Hematopoietic multipotent progenitor cell treated with erythropoietin and hydrocortisone succinate and interleukin-3 and kit ligand, for 15 days (in vitro differentiated cells): ENCODE results near the gene PDE2A.

Experiments used
- DNase-seq: peaks from one replicate; pipeline ENCODE4 v3.0.0-alpha.2; 2015; ENCODE audit warnings: low spot score

Gene PDE2A

GRCh38 chr11:72588421-72589410 lies 85.5 kb downstream of the PDE2A start:
- no peak for DNase-seq

DNA sequence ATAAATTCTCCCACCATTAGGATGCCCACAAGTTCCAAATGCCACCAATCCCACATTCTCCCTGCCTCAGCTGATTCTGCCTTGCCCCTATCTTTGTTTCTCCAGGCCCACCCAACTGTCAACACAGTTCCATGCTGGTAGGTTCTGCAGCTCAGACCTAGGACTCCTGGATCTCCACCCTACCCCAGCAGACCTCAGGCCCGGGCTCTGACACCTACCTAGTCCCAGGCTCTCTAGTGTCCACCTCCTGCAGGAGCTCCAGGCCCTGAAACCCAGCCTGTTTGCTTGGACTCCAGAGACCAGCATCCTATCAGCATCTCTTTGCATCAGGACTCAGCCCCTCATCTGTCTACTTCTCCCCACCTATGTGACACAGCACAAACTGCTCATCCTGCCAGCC lies 86.5 kb downstream of the PDE2A start:
- DNase-seq: no peak

DNA sequence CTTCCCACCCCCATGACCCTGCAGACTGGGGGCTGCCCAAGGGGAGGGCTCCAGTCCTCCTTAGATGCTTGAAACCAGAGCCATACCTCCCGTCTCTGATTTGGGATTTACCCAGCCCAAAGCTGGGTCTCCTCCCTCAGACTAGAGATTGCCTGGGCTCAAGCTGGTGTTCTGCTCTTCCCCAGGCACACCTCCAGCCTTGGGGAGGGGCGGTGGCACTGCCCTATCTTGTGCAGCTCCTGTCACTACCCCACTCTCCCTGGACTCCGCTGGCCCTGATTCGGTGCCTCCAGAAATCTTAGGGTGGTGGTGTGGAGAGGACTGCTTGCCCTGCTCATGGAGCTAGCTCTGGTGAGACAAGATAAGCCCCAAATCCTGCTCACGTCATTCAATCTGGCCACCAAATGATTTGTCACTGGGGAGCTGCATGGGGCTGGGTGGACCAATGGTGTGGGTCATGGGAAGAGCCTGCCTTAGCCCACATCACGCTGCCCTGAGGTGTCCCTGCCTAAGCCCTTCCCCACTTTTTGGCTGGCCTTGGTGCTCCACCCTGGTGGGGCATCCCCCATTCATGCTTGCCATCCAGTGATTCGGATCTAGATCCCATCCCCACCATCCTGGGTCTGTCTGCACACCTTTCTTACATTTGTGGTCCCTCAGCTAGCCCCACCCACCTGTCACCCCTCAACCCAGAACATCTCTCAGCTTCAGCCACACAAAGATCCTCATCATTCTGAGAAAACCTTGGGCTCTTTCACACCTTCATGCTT lies 87.7 kb downstream of the PDE2A start:
- DNase-seq: peak; percentile 26

DNA sequence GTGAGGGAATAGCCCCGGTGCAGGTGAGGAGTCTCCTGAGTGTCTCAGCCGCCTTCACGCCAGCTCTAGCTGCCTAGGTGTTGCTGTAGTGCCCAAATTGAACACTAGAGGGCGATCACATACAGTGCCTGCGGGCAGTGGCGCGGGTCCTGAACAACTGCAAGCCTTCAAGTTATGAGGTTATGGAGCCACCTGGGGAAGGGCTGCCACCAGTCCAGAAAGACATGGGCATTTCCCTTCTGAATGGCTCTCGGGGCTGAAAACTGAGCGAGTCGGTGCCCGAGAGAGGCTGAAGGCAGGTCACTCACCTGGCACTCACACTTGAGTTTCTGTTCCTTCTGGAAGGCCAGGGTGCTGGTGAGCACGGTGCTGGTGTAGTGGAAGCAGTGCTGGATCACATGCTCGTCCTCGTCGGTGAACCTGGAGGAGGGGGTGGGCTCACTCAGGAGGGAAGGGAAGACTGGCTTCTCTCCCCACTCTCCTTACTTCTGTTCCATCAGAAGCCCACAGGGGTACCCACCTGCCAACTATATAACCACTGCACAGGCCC lies 88.4 kb downstream of the PDE2A start:
- peak; percentile 71 for DNase-seq

DNA sequence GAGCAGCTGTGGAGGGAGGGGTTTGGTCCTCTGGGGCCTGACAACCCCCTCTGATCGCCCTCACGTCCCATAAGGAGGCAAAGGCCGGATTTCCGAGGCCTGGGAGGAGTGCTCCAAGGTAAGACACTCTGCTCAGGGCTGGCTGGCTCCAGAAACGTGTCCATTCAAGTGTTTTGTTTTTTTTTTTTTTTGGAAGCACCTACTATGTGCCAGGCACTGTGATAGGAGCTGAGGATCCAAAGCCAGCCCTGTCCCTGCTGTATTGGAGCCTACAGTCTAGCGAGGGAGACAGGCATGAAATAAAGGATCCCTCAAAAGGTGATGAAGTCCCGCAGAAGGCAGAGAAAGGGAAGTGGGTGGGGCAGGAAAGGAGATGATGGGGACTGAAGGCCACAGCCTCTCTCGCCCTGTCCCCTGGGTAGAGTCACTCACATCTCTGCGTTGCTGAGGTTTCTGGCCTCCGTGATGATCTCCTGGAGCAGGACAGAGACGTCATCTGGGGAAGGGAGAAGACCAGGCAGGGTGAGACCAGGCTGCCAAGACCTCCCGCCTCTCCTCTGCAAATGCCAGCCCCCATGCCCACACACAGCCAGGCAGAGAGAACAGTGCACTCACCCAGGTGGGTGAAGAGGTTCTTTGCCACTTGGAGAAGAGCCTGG lies 89.2 kb downstream of the PDE2A start:
- DNase-seq: no peak

DNA sequence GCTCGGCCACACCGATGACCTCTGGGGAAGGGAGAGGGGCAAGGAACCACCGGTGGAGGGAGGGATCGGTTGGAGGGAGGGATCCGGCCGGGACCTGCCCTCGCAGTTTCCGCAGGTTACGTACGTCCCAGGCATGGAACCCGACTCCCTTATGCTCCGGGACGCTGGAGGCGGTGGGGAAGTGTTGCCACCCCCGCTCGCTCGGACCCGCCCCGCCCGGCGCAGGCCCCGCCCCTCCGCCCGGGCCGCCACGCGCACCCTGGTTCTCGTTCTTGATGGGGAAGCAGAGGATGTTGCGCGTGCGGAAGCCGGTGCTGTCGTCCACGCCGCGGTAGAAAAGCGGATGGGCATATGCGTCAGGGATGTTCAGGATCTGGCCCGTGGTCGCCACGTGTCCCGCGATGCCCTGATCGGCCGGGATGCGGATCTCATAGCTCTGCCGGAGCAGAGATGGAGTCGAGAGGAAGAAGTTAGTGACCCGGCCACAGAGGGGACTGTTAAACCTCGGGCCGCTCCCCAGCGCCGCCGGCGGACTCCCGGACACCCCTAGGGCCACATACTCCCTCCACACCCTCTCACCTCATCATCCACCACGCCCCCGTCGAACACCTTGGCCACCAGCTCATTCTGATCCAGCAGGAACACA lies 89.8 kb downstream of the PDE2A start:
- no peak for DNase-seq

DNA sequence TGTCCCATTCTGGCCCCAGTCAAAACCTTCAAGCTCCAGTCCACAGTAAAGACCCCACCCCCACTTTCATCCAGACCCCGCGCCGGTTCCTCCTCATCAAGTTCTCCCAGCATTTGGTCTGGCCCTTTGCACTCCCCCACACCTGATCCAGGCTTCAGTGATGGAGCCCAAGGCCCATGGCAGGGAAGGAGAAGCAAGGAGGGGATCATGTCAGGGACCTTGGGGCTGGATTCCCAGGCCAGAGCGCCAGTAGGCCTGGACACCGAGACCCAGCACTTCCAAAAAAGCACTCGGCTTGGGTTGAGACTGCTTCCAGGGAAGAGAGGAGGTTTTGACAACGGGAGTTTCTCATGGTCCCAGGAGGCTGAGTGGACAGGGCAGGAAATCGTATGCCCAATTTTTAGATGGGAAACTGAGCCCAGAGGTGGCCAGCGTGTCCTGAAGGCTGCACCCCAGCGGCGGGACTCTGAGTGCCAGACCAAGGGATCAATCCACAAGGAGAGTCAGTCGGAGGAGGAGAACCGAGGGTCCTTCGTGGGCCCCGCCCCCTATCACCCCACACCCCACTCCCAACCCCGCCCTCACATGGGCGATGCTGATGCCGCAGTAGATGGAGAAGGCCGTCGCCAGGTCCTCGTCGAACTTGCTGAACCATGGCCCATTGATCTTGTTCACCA lies 90.5 kb downstream of the PDE2A start:
- no peak for DNase-seq

GRCh38 chr11:72583177-72583553 lies 91.1 kb downstream of the PDE2A start:
- no peak for DNase-seq

- no peak for DNase-seq
Observed at GRCh38 chr11:72582206-72583176, 91.7 kb downstream of the PDE2A start.

GRCh38 chr11:72581067-72581466 lies 93.2 kb downstream of the PDE2A start:
- no peak for DNase-seq

DNA sequence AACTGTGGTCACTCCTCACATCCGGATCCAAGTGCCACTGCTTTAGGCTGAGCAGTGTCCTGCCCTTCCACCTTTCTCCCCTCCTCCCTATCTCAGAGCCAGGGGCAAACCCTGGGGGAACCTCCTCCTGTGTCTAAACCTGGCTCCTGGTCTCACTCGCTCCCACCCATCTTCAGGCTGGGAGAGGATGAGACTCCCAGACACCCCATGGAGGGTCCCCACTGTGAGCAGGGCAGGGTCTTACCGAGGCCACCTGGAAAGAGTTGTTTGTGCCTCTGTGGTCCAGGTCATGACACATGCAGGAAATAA lies 93.6 kb downstream of the PDE2A start:
- DNase-seq: no peak

DNA sequence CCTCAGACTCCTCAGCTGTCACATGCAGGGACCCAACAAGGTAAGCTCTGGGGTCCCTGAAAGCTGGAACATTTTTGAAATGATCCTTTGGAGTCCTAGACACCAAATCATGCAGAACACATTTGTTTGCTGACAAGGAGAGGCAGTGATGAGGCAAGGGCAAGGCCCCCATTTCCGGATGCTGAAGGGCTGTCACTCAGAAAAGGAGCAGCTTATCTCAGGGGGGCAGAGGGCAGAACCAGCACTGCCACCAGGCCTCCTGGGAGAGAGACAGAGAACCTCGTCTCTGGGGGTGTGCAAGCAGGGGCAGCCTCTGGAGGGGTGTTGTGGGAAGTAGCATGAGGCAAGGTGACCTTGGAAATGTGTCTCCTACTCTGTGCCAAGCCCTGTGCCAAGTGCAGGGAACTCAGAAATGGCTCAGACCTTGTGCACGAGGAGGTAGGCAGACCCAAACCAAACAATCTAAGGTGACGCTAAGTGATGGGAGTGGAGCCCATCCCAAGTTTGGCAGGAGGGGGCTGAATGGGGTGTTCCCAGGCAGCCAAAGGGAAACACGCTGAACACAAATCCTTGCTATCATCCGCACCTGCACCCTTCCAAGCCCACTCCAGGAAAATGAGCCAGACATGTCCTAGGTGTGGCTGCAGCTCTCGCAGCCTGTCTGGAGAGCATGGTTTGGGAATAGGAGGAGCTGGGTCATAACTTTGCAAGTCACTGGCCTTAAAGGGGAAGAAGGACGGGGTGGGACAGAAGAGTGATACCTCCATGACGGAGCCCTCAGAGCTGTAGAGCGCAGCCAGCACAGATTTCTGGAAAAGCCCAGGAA lies 94.2 kb downstream of the PDE2A start:
- no peak for DNase-seq

GRCh38 chr11:72578991-72579815 lies 95.0 kb downstream of the PDE2A start:
- DNase-seq: no peak

DNA sequence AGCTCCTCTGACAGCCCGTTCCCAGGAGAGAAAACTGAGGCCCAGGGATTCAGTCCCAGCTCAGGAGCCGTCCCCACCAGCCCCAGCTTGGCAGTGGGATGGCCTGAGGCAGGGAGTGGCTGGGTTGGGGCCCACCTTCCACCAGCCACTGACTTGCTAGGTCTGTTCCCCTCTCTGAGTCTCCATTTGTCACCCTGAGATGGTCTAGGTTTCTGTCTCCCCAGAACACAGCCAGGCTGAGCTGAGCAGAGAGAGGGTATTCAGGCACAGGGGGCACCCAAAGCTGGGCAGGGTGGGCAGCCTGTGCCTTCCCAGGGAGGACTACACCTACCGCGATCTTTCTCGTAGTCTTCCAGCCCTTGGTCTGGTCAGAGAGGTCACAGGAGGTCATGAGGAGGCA lies 95.7 kb downstream of the PDE2A start:
- no peak for DNase-seq

DNA sequence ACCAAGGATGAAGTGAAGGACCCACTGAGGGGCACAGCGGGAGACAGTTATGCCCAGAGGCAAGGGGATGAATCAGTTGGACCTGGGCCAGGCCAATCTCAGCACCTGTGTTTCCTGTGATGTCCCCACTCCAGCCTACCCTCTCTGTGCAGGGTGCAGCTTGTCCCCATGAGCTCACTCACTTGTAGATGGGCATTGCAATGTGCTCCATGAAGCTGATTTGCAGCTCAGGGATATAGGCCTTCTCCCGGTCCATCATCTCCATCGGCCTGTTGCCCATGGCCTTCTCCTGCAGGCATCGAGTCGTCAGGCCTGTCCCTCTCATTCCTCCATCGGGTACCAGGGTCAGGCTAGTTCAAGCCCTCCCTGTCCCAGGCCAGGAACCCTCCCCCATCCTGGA lies 96.2 kb downstream of the PDE2A start:
- DNase-seq: no peak

- no peak for DNase-seq
Observed at GRCh38 chr11:72577271-72577721, 96.9 kb downstream of the PDE2A start.

GRCh38 chr11:72576661-72577060 lies 97.6 kb downstream of the PDE2A start:
- no peak for DNase-seq

DNA sequence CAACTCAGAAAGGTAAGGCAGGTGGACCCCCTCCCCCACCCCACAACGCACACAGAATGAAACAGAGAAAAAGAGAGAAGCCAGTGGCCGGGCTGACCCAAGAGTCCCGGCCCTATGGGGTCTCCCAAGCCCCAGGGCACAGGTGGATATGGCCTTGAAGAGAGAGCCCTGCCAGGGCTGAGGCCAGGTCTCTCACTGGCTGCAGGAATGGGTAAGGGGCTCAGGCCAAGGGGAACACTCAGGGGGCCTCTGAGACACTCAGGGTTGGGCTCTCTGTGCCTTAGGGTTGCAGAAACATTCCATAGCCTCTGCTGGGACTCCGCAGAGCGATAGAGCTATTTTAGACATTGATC lies 98.0 kb downstream of the PDE2A start:
- DNase-seq: no peak
